Peyer's patch (tissue), 4 donors: Measurements from ENCODE around the gene BBLN.

ENCODE experiments used
- POLR2A ChIP-seq, 2 donors: fragments of 450-650 bp; IDR thresholded peaks; one replicate each; pipeline ENCODE4 v1.5.1; 2017; ENCODE audit warnings: antibody characterized with exemption in 2 of 2, mild to moderate bottlenecking in 2 of 2, moderate library complexity in 2 of 2
- TF ChIP-seq, protein P1 (sequence below), 6 experiments: fragments of 450-650 bp in 4 of 6; fragments of 200-600 bp in 2 of 6; sonication (generic) in 1 of 6; IDR thresholded peaks; one replicate each; pipeline ENCODE4 v1.5.1; 2017 to 2019; ENCODE audit warnings: antibody characterized with exemption in 6 of 6, mild to moderate bottlenecking in 3 of 6, moderate library complexity in 1 of 6

DNA sequence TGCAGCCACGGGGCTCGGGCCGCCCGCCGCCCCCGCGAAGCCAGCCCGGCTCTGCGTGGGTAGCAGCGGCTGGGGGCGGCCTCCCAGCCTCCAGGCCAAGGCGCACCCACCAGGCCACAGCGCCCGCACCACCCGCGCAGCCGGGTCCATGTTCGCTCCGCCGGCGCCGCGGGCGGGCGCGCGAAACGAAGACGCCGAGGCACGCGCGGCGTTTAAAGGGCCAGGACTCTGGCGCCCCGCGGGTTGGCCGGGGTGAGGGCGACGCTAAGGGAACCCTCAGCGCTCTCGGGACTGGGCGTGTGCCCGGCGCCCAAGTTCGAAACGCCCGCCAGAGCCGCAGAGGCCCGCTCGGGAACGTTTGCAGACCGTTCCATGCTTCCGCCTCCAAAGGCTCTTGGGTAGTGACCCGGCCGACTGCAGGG is 32.5 kb upstream of the BBLN start, which contains the start of gene PTGES2:
- TF ChIP-seq, protein P1, sequence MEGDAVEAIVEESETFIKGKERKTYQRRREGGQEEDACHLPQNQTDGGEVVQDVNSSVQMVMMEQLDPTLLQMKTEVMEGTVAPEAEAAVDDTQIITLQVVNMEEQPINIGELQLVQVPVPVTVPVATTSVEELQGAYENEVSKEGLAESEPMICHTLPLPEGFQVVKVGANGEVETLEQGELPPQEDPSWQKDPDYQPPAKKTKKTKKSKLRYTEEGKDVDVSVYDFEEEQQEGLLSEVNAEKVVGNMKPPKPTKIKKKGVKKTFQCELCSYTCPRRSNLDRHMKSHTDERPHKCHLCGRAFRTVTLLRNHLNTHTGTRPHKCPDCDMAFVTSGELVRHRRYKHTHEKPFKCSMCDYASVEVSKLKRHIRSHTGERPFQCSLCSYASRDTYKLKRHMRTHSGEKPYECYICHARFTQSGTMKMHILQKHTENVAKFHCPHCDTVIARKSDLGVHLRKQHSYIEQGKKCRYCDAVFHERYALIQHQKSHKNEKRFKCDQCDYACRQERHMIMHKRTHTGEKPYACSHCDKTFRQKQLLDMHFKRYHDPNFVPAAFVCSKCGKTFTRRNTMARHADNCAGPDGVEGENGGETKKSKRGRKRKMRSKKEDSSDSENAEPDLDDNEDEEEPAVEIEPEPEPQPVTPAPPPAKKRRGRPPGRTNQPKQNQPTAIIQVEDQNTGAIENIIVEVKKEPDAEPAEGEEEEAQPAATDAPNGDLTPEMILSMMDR (IDR thresholded peaks at IDR 0.05) = no peak
- peak in 1 of 2 donors; percentile 32 for TF ChIP-seq POLR2A (IDR thresholded peaks at IDR 0.05)
